UCSD-AML1 (cell line): ENCODE results near the gene CHDH.

ENCODE experiments used
- DNase-seq: peaks from one replicate; lab custom pipeline; 2025; ENCODE audit not compliant: unreplicated experiment; lab: John Stamatoyannopoulos, UW

Gene CHDH

DNA sequence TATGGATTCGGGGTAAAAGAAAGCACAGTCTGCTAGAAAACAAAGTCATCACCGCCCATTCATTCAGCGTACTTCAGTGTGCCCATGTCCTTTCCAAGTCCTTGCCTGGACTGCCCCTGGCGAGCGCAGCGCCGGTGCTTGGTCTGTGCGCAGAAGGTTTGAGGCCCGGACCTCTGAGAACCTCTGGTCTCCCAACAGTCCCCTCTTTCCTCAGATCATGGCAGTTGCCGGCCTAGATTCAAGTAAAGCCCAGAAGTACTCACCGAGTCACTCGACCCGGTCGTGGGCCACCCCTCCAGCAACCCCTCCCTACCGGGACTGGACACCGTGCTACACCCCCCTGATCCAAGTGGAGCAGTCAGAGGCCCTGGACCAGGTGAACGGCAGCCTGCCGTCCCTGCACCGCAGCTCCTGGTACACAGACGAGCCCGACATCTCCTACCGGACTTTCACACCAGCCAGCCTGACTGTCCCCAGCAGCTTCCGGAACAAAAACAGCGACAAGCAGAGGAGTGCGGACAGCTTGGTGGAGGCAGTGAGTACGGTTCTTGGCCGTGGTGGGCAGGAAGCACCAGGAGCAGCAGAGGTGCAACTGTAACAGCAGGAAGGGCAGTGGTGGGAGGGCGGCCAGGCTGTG lies 36.3 kb downstream of the CHDH start:
- no peak for DNase-seq

DNA sequence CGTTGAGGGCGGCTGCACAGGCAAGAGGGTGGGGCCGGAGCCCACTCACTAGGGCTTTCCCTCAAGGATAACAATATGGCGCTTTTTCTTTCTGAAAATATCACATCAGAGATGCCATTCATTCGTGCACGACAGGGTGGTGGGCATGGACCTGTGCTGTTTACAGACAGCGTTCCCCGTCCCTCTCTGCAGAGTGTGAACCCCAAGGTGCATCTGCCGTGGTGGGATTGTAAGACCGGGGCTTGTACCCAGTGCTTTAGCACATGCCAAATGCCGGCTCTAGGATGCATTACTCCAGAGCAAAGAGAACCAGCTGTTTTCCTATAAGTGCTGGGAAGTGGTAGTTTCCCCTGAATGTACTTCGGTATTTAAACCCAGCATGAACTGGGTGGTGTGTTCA lies 37.0 kb downstream of the CHDH start:
- no peak for DNase-seq

DNA sequence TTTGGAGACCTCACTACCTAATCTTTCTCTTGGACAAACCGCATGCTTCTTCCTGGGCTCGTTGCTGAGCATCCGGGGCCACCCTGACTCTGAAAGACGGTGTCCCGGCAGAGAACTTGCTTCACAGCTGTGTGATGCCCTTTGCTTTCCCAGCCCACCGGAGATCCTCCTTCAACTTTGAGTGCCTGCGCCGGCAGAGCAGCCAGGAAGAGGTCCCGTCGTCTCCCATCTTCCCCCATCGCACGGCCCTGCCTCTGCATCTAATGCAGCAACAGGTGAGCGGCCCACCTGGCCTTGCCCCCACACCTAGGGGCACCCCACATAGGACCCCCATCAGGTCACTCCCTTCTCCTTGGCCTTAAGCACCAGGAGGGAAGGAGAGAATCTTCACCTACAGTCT lies 37.7 kb downstream of the CHDH start:
- DNase-seq = no peak

DNA sequence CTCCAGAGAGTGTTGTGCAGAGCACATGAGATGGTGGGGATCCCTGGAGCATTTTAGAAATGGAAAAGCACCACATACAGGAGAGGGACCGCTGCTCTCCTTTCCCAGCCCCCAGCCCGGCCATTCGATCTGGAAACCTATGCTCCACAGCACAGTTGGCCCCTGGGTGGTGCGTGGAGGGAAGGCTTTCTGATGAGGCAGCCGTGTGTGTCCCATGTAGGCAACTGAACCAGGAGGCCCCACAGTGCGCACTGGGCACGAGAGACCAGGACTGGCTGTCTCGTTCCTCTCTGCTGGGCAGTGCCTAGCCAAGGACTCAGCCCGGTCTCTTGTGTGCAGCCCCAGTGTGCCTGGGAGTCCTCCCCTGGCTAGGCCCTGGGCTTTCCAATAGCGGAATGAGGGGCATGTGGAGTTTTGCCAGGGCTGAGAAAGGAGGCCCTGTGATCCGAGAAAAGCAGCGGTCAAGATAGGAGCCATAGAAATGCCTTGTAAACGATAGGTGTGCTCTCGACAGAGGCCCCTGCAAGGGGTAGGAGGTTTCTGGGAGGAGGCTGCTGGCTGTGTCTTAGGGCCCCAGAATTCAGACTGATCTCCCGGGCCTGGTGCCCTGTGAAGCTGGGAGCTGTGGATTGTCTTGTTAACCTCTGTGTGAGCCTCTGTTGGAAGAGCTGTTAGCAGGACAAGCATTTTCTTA lies 39.0 kb downstream of the CHDH start:
- DNase-seq = no peak

DNA sequence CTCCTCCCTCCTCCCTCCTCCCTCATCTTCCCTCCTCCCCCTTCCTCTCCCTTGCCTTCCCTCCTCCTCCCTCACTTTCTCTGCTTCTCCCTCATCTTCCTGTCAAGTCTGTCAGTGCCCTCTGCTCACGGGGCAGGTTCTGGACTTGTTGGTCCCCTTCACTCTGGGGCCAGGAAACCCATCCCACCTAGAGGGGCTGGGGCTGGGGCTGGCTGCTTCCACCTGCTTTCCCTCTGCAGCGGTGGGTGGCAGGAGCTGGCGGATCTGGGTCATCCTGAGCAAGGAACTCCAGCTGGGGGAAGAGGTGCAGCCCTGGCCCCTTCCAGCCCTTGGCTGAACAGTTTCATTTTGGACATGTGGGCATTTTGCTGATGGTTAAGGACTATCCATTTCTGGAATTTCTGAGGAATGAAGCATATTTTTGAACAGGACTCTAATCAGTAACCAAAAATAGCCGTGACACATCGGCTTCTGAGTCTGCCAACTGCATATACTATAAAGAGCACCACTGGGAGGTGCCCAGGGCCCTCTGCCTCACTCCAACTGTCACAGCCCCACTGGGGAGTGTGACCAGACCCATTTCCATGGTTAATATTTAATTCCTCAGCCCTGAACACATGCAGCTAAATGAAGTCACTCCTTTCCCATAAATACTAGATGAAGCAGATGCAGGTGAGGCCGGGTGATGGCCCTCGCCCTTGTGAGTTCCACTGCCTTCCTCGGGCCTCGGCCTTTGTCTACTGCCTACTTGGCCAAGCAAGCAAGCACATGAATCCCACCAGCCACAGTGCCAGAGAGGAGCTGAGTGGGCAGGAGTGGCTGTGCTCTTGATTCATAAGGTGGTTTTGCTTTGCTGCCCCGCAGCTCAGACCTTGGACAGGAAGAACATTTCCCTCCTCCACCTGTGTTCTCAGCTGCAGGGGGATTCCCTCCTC lies 39.8 kb downstream of the CHDH start:
- DNase-seq = no peak

DNA sequence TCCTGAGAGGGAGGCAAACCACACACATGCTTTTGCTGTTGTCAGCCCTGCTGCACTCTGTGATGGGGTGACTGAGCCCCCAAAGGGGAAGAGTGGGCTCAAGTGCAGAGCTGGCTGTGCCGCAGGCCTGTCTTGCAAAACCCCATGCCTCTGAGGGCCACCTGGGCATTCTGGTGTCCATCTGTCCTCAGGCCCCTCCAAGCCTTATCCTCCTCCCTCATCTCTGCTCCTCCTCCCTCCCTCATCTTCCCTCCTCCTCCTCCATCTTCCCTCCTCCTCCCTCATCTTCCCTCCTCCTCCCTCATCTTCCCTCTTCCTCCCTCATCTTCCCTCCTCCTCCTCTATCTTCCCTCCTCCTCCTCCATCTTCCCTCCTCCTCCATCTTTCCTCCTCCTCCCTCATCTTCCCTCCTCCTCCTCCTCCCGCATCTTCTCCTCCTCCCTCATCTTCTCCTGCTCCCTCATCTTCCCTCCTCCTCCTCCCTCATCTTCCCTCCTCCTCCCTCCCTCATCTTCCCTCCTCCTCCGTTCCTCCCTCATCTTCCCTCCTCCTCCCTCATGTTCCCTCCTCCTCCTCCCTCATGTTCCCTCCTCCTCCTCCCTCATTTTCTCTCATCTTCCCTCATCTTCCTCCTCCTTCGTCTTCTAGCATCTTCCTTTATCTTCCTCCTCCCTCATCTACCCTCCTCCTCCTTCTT lies 40.6 kb downstream of the CHDH start:
- no peak for DNase-seq

DNA sequence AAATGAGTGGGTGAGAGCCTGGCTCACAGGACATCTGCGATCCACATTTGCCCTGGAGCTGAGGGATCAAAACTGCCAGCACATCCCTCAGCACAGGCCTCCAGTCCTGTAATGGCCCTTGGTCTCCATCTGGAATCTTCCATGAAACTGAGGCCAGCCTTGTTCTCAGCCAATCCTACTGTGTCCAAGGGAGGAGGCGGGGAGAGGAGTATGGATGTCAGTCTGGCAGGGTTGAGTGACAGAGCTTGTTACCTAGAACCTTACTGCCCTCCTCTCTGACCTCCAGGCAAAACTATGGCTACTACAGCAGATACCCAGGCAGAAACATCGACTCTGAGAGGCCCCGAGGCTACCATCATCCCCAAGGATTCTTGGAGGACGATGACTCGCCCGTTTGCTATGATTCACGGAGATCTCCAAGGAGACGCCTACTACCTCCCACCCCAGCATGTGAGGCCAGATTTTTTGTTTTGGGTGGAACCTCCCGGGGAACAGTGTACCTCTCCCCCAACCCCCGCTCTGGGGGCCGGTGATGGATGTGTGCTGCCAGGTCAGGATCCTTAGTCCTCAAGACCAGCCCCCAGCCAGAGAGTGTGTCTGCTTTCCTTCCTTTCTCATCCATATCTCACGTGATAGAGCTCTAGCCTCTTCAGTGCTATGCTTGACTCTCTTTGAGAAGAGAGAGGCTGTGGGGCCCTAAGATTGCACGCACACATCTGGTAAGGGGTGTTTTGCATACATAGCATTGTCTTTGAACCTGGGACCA lies 41.3 kb downstream of the CHDH start:
- DNase-seq = no peak

DNA sequence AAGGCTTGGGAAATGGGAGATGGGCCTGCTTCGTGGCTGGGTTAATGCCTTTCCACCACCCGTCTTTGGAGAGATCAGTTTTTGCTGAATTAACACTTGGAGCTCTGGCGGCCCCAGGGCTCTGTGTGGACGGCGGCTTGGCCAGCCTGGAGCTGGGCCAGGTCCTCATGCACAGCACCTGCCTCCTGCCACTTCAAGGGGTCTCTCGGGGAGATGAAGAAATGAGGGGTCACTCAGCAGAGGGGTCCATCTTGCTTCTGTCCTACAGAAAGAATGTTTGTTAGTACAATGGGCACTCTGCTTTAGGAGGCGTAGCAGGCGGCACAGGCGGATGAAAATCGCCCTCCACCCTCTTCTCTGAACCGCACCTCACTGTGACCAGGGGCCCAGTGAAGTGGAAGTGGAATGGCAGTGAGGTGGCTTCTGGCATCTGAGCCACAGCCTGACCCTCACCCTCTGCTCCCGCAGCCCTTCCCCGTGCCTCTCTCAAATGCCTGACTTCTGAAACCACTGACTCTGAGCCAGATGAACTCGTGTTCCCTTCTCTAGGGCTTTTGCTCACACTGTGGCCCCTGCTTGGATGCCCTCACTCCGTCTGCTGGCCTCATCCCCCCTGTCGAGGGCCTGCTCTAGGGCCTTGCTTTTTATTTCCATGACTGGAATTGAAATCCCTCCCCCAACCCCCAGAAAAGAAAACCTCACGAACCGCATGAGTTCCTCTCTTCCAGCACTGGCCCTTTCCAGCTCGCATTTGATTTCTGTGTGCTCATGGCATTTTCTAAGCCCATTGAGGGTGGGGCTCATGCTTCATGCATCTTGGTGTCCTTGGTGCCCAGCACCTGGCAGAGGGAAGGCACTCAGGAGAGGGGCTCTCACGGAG lies 42.2 kb downstream of the CHDH start:
- DNase-seq = no peak

DNA sequence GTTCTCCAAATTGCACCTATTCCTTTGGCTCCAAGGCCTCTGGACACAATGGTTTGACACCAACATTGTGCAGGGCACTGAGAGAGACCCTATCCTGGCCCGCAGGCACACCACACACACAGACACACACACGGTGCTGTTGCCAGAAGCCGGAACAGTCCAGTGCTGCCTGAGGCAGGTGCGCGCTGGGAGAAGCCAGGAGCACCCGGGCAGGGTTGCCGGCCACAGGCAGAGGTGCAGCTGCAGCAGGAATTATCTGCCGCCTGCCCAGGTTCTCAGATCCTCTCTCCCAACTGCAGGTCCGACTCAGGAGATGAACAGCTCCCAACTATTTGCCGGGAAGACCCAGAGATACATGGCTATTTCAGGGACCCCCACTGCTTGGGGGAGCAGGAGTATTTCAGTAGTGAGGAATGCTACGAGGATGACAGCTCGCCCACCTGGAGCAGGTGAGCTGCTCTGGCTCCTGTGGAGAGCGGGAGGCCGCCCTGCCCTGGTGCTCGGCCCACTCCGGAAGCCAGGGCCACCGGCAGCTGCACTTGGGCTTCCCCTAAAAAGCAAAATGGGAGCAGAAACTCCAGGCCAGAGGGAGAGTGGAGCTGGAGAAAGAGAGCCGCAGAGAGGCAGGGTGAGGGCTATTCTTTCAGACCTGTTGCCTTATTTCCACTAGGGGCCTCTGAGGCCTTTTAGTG lies 42.9 kb downstream of the CHDH start:
- DNase-seq = no peak

DNA sequence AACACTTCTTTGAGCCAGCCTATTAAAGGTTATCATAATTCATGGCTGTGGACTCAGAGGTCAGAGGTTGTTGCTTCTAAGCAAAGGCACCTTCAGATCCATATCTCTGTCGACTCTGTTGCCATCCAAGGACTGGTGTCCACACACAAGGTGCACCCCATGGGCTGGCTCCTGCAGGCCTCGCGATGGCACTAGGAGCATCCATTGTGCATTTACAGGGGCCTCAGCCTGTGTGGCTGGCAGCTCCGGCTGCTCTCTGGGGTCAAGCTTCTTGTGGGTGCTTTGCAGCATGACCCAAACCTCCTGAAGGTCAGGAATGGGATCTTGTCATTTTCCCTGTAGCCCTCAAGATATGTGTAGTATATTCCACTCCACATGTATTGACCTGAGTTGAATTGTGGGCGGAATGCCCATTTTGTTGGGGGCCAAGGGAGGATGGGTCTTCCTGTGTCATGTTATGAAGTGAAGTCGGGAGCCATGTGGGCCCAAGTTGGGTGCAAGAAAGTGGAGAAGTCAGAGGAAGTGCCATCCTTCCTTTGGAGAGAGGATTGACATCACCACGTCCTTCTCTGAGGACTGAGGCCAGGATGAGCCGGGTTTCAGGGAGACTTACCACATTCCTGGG lies 43.9 kb downstream of the CHDH start:
- DNase-seq = no peak

DNA sequence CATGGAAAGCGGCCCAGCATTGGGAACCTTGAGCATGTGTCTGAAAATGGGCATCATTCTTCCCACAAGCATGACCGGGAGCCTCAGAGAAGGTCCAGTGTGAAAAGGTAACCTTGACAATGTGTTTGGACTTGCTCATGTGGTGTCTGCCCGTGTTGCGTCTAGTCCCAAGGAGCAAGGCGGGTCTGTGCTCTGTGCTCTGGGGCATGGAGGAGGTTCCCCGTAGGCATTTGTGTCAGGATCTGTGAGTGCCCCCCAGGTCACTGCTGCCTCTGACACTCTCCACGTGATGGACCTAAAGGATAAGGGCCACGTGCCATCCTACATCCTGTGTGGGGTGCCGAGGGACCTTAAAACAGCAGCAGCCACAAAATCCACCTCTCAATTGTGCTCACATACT lies 44.9 kb downstream of the CHDH start:
- DNase-seq = no peak

DNA sequence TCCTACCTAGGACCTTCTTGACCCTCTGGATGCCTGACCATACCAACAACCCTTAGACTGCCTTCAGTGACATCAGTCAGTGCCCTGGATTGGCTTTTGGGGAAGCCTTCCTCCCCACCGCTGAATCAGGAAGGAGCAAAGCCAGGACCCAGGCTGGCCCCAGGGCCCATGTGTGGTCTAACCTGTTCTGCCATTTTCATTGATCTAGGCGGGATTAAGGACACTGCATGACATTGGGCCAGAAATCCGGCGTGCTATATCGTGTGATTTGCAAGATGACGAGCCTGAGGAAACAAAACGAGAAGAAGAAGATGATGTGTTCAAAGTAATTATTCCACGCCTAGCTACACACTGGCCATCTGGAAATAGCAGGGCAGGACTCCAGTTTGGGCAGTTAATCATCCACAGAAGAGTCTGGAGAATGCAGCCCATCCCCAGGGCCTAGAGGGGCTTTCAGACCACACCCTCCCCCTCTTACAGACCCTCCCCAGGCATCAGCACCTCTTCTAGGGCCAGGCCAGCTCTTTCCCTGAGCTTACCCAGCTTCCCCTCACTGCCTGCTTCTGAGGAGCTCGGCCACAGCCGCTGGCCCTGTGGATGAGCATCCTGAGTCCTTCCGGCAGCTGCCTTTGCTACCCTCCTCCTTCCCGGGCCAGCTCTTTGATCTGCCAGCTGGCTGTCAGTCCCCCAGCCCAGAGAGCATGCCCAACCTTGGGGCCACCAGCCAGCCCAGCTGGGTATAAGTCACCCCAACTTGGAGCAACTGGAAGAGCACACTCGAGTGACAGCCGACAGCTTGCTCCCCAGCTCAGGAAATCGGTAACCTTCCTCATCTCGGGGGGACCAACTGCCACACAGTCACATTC lies 45.9 kb downstream of the CHDH start:
- DNase-seq = no peak

DNA sequence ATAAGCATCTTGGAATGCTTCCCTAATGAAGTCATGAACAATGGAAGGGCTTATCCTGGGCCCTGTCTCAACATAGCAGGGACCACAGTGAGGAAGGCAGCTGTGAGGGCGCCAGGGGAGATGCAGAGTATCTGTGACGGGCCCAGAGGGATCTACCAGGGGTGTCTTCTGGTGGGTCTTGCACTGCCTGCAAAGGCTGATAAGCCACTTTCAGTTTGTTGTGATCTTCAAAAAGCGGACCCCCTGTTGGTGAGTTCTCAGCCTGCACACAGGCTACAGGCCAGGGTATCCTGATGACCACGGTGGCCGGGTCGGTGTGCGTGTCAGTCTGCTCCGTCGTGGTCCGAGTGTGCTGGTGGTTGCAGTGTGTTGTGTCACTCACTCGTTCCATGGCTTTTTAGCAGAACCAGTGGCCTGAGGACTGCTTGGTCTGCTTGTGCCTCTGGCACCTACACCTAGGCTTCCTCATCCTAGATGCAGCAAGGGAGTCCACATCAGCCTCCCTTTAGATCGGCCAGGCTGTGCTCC lies 46.8 kb downstream of the CHDH start:
- no peak for DNase-seq

DNA sequence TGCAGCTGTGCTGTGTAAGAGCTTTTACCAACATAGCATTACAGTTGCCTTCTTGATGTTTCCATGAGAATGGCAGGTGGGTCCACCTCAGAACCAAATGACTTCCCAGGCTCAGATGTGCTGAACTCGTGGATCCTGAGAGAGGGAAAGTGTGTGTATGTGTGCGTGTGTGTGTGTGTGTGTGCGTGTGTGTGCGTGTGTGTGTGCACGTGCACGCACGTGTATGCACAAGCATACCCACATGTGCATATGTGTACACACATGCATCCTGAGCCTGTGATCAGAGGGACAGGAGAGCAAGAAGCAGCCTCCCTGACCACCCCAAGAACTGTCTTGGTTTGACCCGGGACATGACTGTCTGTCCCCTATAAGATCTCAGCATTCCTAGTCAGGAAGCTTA lies 48.1 kb downstream of the CHDH start:
- no peak for DNase-seq

DNA sequence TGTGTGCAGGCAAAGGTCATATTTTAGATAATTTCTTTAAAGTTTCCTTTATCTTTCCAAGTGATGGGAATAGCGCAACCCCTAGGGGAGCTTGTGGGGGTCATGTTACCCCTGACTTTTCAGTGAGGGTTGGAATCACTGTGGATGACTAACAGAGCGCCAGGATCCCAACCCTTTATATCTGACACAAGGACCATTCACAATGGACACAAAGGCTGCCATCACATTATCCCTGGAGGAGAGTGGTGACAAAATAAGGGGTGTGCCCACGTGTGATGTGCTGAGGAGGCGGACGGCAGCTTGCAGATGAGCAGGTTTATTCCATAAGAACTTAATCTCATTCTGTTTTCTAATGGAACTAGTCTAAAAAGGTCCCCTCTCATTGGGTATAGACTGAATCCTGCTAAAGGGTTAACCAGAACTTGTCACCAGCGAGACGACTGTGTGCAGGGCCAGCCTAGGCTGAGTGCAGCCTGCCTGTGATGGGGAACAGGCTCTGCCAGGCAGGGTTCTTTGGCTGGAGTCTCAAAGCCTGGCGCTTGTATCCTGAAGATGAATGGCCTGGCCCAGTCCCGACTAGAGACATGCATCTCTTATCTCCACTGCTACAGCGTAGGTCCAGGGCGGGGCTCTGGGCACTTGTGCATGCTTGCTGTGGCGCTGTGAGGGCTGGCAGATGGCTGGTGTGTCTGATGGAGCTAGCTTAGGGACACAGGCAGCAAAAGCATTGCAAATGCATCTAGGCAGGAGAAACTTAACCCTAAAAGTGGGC lies 50.2 kb downstream of the CHDH start:
- DNase-seq = no peak

DNA sequence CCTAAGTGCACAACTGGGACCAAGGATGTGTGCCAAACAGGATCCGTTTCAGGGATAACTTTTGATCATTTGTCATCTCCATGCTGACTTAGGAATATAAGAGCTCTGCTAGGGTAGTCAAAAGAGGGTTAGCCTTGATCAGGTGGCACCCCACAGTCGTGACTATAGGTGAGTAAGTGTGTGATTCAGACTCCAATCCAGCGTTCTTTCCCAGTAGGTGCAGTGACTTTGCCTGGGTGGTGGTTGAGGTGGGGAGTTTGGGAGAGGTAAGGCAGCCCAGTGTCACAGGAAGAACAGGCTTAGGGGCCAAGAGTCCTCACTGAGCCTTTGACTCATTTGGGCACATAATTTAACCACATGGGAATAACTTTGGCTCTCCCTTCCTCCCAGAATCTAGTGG lies 51.0 kb downstream of the CHDH start:
- no peak for DNase-seq

DNA sequence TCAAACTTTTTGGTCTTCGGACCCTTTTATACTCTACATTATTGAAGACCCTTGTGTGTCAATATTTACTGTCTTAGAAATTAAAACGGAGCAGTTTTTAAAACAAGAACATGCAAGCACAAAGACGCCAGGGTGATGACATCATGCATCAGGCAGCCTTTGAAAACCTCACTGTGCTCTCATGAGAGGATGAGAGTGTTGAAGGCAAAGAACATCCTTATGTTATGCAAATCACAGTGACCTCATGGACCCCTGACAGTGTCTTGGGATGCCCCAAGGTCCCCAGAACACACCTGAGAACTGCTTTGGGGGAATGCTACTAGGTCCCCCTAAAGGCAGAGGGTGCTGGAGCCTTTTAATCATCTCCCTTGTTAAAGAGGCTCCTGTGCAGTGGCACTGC lies 51.6 kb downstream of the CHDH start:
- DNase-seq = no peak
